Measurements from ENCODE around the gene NLN.

GRCh38 chr5:65837139-65837538, 115.1 kb downstream of the NLN start:
- TF ChIP-seq EZH2phosphoT487 (IDR thresholded peaks at IDR 0.05; ENCODE audit: insufficient read depth, low read depth), result peak; percentile 92
- no peak for TF ChIP-seq EZH2 (IDR thresholded peaks at IDR 0.05; ENCODE audit: insufficient read depth, poor library complexity, severe bottlenecking)

All from GM23248 (cell line).